Tibial artery (tissue), 4 donors: Measurements from ENCODE around the gene SEMA5A.

Source experiments
- DNase-seq, 2 donors: peaks; one replicate each; pipeline ENCODE4 v3.0.0-alpha.2; 2019
- H3K27ac ChIP-seq, 2 donors: fragments of 200-600 bp; sonication (generic) in 1 of 2; 1 replicate in 1 of 2; 2 replicates in 1 of 2; pipeline ENCODE4 v1.5.1; 2018 to 2019; ENCODE audit warnings: mild to moderate bottlenecking in 1 of 2
- H3K27me3 ChIP-seq, 2 donors: fragments of 200-600 bp; sonication (generic) in 1 of 2; one replicate each; pipeline versions ENCODE4 v1.5.1 to v1.6.0; 2016 to 2019
- H3K36me3 ChIP-seq, 3 donors: fragments of 200-600 bp; sonication (generic) in 2 of 3; one replicate each; pipeline ENCODE4 v1.5.1; 2016 to 2019; ENCODE audit warnings: mild to moderate bottlenecking in 2 of 3
- H3K4me1 ChIP-seq, 4 donors: fragments of 200-600 bp; sonication (generic) in 2 of 4; 1 replicate in 3 of 4; 2 replicates in 1 of 4; pipeline ENCODE4 v1.5.1; 2016 to 2019
- H3K4me3 ChIP-seq, 2 donors: fragments of 200-600 bp; sonication (generic) in 1 of 2; 1 replicate in 1 of 2; 2 replicates in 1 of 2; pipeline ENCODE4 v1.5.1; 2018 to 2019; ENCODE audit warnings: mild to moderate bottlenecking in 2 of 2
- H3K9me3 ChIP-seq, 3 donors: fragments of 200-600 bp; sonication (generic) in 1 of 3; one replicate each; pipeline ENCODE4 v1.5.1; 2016 to 2019
- CTCF ChIP-seq, 2 experiments: fragments of 200-600 bp in 1 of 2; fragments of 450-650 bp in 1 of 2; IDR thresholded peaks; one replicate each; pipeline ENCODE4 v1.5.1; 2017 to 2019; ENCODE audit warnings: antibody characterized with exemption in 2 of 2, mild to moderate bottlenecking in 1 of 2, moderate library complexity in 1 of 2
- intact Hi-C: fragments of 100-400 bp; cut with DNase I; formaldehyde crosslinking; loops from one replicate; pipeline ENCODE4 v1.15.0; 2023; ENCODE audit warnings: low total_unique reads

The SEMA5A gene

GRCh38 chr5:9347541-9348295 is 198.2 kb downstream of the SEMA5A start:
- DNase-seq = no peak
- H3K36me3 ChIP-seq = no peaks in the 10 kb centered on the region
- no peaks in the 10 kb centered on the region for H3K27me3 ChIP-seq
- intact Hi-C loops = no loop called here
- H3K4me1 ChIP-seq = peaks cover 0 to 13% (median 0%) of the 10 kb centered on the region in 4 donors
- no peak for TF ChIP-seq CTCF (IDR thresholded peaks at IDR 0.05)
- no peak overlapping the region for H3K27ac ChIP-seq
- H3K9me3 ChIP-seq = no peaks in the 10 kb centered on the region
- no peak overlapping the region for H3K4me3 ChIP-seq

GRCh38 chr5:9347032-9347431 is 198.8 kb downstream of the SEMA5A start:
- Histone ChIP-seq H3K27ac (no peak overlapping the region), H3K27me3 (no peaks in the 10 kb centered on the region), H3K4me3 (no peak overlapping the region), H3K9me3 (no peaks in the 10 kb centered on the region), H3K36me3 (no peaks in the 10 kb centered on the region), H3K4me1 (peaks cover 0 to 13% (median 0%) of the 10 kb centered on the region in 4 donors)
- intact Hi-C loops = no loop called here
- TF ChIP-seq CTCF (IDR thresholded peaks at IDR 0.05) = no peak
- no peak for DNase-seq

GRCh38 chr5:9344751-9345240 is 201.1 kb downstream of the SEMA5A start:
- no peaks in the 10 kb centered on the region for H3K27me3 ChIP-seq
- no peak overlapping the region for H3K4me3 ChIP-seq
- DNase-seq = no peak
- no peaks in the 10 kb centered on the region for H3K36me3 ChIP-seq
- no peaks in the 10 kb centered on the region for H3K9me3 ChIP-seq
- peaks cover 0 to 13% (median 0%) of the 10 kb centered on the region in 4 donors for H3K4me1 ChIP-seq
- no peak for TF ChIP-seq CTCF (IDR thresholded peaks at IDR 0.05)
- no peak overlapping the region for H3K27ac ChIP-seq
- intact Hi-C loops = no loop called here

GRCh38 chr5:9343146-9343850 is 202.6 kb downstream of the SEMA5A start:
- no peaks in the 10 kb centered on the region for H3K27me3 ChIP-seq
- H3K4me1 ChIP-seq = peaks cover 0 to 5% (median 0%) of the 10 kb centered on the region in 4 donors
- no peak for DNase-seq
- H3K27ac ChIP-seq = no peak overlapping the region
- no peaks in the 10 kb centered on the region for H3K9me3 ChIP-seq
- H3K36me3 ChIP-seq = no peaks in the 10 kb centered on the region
- intact Hi-C loops = no loop called here
- no peak overlapping the region for H3K4me3 ChIP-seq
- no peak for TF ChIP-seq CTCF (IDR thresholded peaks at IDR 0.05)

GRCh38 chr5:9342161-9342787 is 203.6 kb downstream of the SEMA5A start:
- no peak for TF ChIP-seq CTCF (IDR thresholded peaks at IDR 0.05)
- Histone ChIP-seq H3K9me3 (no peaks in the 10 kb centered on the region), H3K4me3 (no peak overlapping the region), H3K27me3 (no peaks in the 10 kb centered on the region), H3K4me1 (no peaks in the 10 kb centered on the region), H3K27ac (no peak overlapping the region), H3K36me3 (no peaks in the 10 kb centered on the region)
- intact Hi-C loops = no loop called here
- no peak for DNase-seq
